H9 (cell line): ENCODE measurements around the gene ZNRF2. TPM values are rescaled to one million over a fixed set of nuclear protein-coding genes. Genes with fewer than 3 reads are reported as not detected.

ENCODE experiments used
- DNase-seq: peaks from one replicate; pipeline ENCODE4 v3.0.0-alpha.2; 2017
- H2AFZ ChIP-seq: one replicate; pipeline ENCODE4 v1.6.1; 2013; ENCODE audit warnings: mild to moderate bottlenecking, low read length, control low read depth, moderate library complexity
- H2AK5ac ChIP-seq: 2 replicates; pipeline ENCODE4 v1.6.1; 2013; ENCODE audit warnings: low read length, control low read depth, mixed read lengths; ENCODE audit not compliant: insufficient read length
- H2BK120ac ChIP-seq: one replicate; pipeline ENCODE4 v1.6.1; 2013; ENCODE audit warnings: low read depth, mild to moderate bottlenecking, low read length, control low read depth, inconsistent platforms; ENCODE audit not compliant: poor library complexity, severe bottlenecking
- H2BK12ac ChIP-seq: 2 replicates; pipeline ENCODE4 v1.6.1; 2013; ENCODE audit warnings: low read length, control low read depth, mixed read lengths, low read depth; ENCODE audit not compliant: insufficient read length
- H2BK15ac ChIP-seq: 2 replicates; pipeline ENCODE4 v1.6.1; 2013; ENCODE audit warnings: low read depth, low read length, control low read depth
- H2BK20ac ChIP-seq: one replicate; pipeline ENCODE4 v1.6.1; 2013; ENCODE audit warnings: low read depth, mild to moderate bottlenecking, low read length, control low read depth, inconsistent platforms; ENCODE audit not compliant: poor library complexity, severe bottlenecking
- H2BK5ac ChIP-seq: 2 replicates; pipeline ENCODE4 v1.6.1; 2013; ENCODE audit warnings: low read length, control low read depth, mixed read lengths; ENCODE audit not compliant: insufficient read length
- H3K14ac ChIP-seq: 2 replicates; pipeline ENCODE4 v1.6.1; 2013; ENCODE audit warnings: low read length, control low read depth; ENCODE audit not compliant: insufficient read depth
- H3K18ac ChIP-seq: 2 replicates; pipeline ENCODE4 v1.6.1; 2013; ENCODE audit warnings: low read depth, mild to moderate bottlenecking, mixed read lengths, low read length, control low read depth; ENCODE audit not compliant: insufficient read length
- H3K23ac ChIP-seq: 2 replicates; pipeline ENCODE4 v1.6.1; 2013; ENCODE audit warnings: low read length, control low read depth, mixed read lengths, low read depth; ENCODE audit not compliant: insufficient read length
- H3K23me2 ChIP-seq: 2 replicates; pipeline ENCODE4 v1.6.1; 2013; ENCODE audit warnings: low read depth, mild to moderate bottlenecking, mixed read lengths, low read length, control low read depth; ENCODE audit not compliant: insufficient read length, poor library complexity, severe bottlenecking
- H3K27ac ChIP-seq: 2 replicates; pipeline ENCODE4 v1.5.1; 2013; ENCODE audit warnings: low read length, control low read depth, mixed read lengths, low read depth; ENCODE audit not compliant: insufficient read length
- H3K27me3 ChIP-seq: 2 replicates; pipeline ENCODE4 v1.6.1; 2013; ENCODE audit warnings: low read length, control low read depth, inconsistent platforms; ENCODE audit not compliant: insufficient read depth
- H3K4ac ChIP-seq: 2 replicates; pipeline ENCODE4 v1.6.1; 2013; ENCODE audit warnings: low read depth, mild to moderate bottlenecking, control low read depth, inconsistent platforms, low read length, moderate library complexity
- H3K4me1 ChIP-seq: 2 replicates; pipeline ENCODE4 v1.6.1; 2013; ENCODE audit warnings: low read length, control low read depth, inconsistent platforms; ENCODE audit not compliant: insufficient read depth
- H3K4me2 ChIP-seq: 2 replicates; pipeline ENCODE4 v1.6.1; 2013; ENCODE audit warnings: low read length, control low read depth, mixed read lengths; ENCODE audit not compliant: insufficient read length, insufficient read depth
- H3K56ac ChIP-seq: 2 replicates; pipeline ENCODE4 v1.6.1; 2013; ENCODE audit warnings: low read depth, mild to moderate bottlenecking, mixed read lengths, low read length, control low read depth; ENCODE audit not compliant: insufficient read length
- H3K79me1 ChIP-seq: 2 replicates; pipeline ENCODE4 v1.6.1; 2013; ENCODE audit warnings: low read depth, mild to moderate bottlenecking, moderate library complexity, low read length, control low read depth, inconsistent platforms; ENCODE audit not compliant: insufficient read depth, poor library complexity, severe bottlenecking
- H3K79me2 ChIP-seq: 2 replicates; pipeline ENCODE4 v1.6.1; 2013; ENCODE audit warnings: low read length, control low read depth, inconsistent platforms; ENCODE audit not compliant: insufficient read depth
- H3K9ac ChIP-seq: 2 replicates; pipeline ENCODE4 v1.6.1; 2013; ENCODE audit warnings: low read length, control low read depth, mixed read lengths; ENCODE audit not compliant: insufficient read length; ENCODE audit errors: extremely low read depth
- H3K9me3 ChIP-seq: one replicate; pipeline ENCODE4 v1.6.1; 2013; ENCODE audit warnings: low read depth, low read length, inconsistent platforms; ENCODE audit not compliant: control insufficient read depth
- H3T11ph ChIP-seq: one replicate; pipeline ENCODE4 v1.6.1; 2013; ENCODE audit warnings: mild to moderate bottlenecking, low read length, control low read depth, inconsistent platforms
- H4K20me1 ChIP-seq: one replicate; pipeline ENCODE4 v1.6.1; 2013; ENCODE audit not compliant: control insufficient read depth, insufficient read length, insufficient read depth
- H4K5ac ChIP-seq: 2 replicates; pipeline ENCODE4 v1.6.1; 2013; ENCODE audit warnings: low read depth, mild to moderate bottlenecking, mixed read lengths, low read length, control low read depth; ENCODE audit not compliant: insufficient read length
- H4K8ac ChIP-seq: replicated peaks from 2 replicates; pipeline ENCODE4 v1.6.1; 2013; ENCODE audit warnings: low read length, control low read depth, mixed read lengths, low read depth; ENCODE audit not compliant: insufficient read length
- H4K91ac ChIP-seq: 2 replicates; pipeline ENCODE4 v1.6.1; 2013; ENCODE audit warnings: low read depth, mild to moderate bottlenecking, moderate library complexity, mixed read lengths, low read length, control low read depth; ENCODE audit not compliant: insufficient read length
- H3K27ac Mint-ChIP-seq, 3 experiments: 2 replicates in 2 of 3; 3 replicates in 1 of 3; pipeline ENCODE4 v1.8.0; 2020 to 2021; ENCODE audit warnings: mixed read lengths in 3 of 3, mild to moderate bottlenecking in 1 of 3, moderate library complexity in 1 of 3
- H3K27me3 Mint-ChIP-seq: 2 replicates; pipeline ENCODE4 v1.8.0; 2021; ENCODE audit warnings: low read depth, mild to moderate bottlenecking, moderate library complexity, mixed read lengths
- H3K36me3 Mint-ChIP-seq, 3 experiments: 2 replicates in 2 of 3; 3 replicates in 1 of 3; pipeline ENCODE4 v1.8.0; 2020 to 2021; ENCODE audit warnings: low read depth in 3 of 3, mixed read lengths in 3 of 3; ENCODE audit not compliant: insufficient read depth in 1 of 3
- H3K4me1 Mint-ChIP-seq, 2 experiments: 2 replicates each; pipeline ENCODE4 v1.8.0; 2020; ENCODE audit warnings: mixed read lengths in 2 of 2
- H3K4me3 Mint-ChIP-seq, 2 experiments: 2 replicates in 1 of 2; 3 replicates in 1 of 2; pipeline ENCODE4 v1.8.0; 2020 to 2021; ENCODE audit warnings: mild to moderate bottlenecking in 2 of 2, mixed read lengths in 2 of 2, moderate library complexity in 1 of 2
- H3K9me3 Mint-ChIP-seq, 2 experiments: 2 replicates in 1 of 2; 3 replicates in 1 of 2; pipeline ENCODE4 v1.8.0; 2020; ENCODE audit warnings: mild to moderate bottlenecking in 2 of 2, mixed read lengths in 2 of 2, moderate library complexity in 1 of 2
- WGBS: extraction: QIAGEN DNeasy Blood & Tissue Kit; methylation state at CpG from one replicate; pipeline ENCODE4 v1.1.7; 2013; ENCODE audit warnings: missing lambda C conversion rate, low lambda C conversion rate, mixed read lengths; ENCODE audit not compliant: insufficient read length; ENCODE audit errors: extremely low coverage; 5-methylcytosine and 5-hydroxymethylcytosine counted together
- total RNA-seq: library from RNA; stranded (reverse); gene quantifications from 2 replicates; pipeline ENCODE4 v1.2.1, GENCODE V29; 2021
- TF ChIP-seq, protein P1 (sequence below): fragments of 200-600 bp; sonication (generic); conservative IDR thresholded peaks from 3 replicates; pipeline ENCODE4 v1.8.0; 2021; ENCODE audit warnings: antibody characterized with exemption, mild to moderate bottlenecking

The ZNRF2 gene
- total RNA-seq, 1 experiment from 2014 or later, result 16.5 TPM

DNA sequence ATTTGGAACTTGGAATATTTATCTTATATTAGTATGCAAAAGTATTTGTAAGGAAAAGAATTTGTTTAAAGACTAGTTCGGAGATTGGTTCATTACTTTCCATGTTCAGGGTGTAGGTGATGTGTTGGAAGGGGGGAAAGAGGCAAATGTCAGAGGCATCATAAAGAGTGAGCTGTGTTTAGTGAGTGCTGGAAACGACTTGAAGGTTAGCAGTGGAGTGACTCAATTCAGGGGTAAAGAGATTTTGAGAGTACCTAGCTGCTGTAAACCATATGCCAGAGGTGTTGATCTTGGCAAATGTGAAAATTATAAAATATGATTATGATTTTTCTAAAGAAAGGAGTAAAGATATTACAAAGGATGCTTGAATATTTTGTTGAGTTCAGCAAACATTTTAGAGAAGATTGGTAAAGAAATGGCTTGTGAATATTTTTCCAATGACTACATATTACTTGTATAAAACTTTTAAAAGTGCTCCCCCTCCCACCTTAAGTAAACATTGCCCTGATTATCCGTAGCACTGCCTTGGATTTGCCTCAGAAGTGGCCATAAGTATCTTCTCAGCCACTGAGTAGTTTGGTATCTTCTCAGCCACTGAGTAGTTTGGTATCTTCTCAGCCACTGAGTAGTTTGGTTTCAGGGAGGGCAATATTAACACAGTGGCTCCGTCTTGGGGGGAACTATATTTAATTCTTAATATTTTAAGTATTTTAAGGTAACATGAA is 51.5 kb downstream of the ZNRF2 start:
- no peaks in the 10 kb centered on the region for H4K20me1 ChIP-seq
- no peak overlapping the region for H3K14ac ChIP-seq
- no peak overlapping the region for H2BK5ac ChIP-seq
- no peak overlapping the region for H2BK20ac ChIP-seq
- H3K27me3 ChIP-seq, result no peaks in the 10 kb centered on the region
- H2BK12ac ChIP-seq, result no peak overlapping the region
- Mint-ChIP-seq H3K27ac (peak overlapping the region in 1 of 3 experiments; percentile 11; a peak in 2 of 7 replicates), H3K36me3 (peaks cover 6 to 24% (median 7%) of the 10 kb centered on the region in 3 experiments; a peak in 6 of 7 replicates), H3K9me3 (peaks cover 2 to 3% of the 10 kb centered on the region in 2 experiments; a peak in 4 of 5 replicates), H3K4me3 (no peak overlapping the region; a peak in 1 of 5 replicates), H3K27me3 (no peaks in the 10 kb centered on the region), H3K4me1 (peaks cover 17 to 39% of the 10 kb centered on the region in 2 experiments)
- no peak overlapping the region for H3K4me2 ChIP-seq
- peaks cover 2% of the 10 kb centered on the region; the same call in 1 of the 2 replicates for H3K79me2 ChIP-seq
- H3K79me1 ChIP-seq, result no peaks in the 10 kb centered on the region
- no peak overlapping the region for H4K5ac ChIP-seq
- no peak overlapping the region for H3T11ph ChIP-seq
- WGBS, result no CpG with 5 or more reads among the region's 4 CpGs
- no peak for DNase-seq
- H4K91ac ChIP-seq, result no peak overlapping the region
- no peak overlapping the region for H3K27ac ChIP-seq
- no peaks in the 10 kb centered on the region for H3K4me1 ChIP-seq
- H4K8ac ChIP-seq, result no peak overlapping the region
- H3K56ac ChIP-seq, result no peak overlapping the region
- H2AFZ ChIP-seq, result no peak overlapping the region
- no peak overlapping the region for H2BK120ac ChIP-seq
- no peaks in the 10 kb centered on the region for H3K23me2 ChIP-seq
- H3K4ac ChIP-seq, result no peak overlapping the region
- no peak overlapping the region for H3K23ac ChIP-seq
- TF ChIP-seq, protein P1, sequence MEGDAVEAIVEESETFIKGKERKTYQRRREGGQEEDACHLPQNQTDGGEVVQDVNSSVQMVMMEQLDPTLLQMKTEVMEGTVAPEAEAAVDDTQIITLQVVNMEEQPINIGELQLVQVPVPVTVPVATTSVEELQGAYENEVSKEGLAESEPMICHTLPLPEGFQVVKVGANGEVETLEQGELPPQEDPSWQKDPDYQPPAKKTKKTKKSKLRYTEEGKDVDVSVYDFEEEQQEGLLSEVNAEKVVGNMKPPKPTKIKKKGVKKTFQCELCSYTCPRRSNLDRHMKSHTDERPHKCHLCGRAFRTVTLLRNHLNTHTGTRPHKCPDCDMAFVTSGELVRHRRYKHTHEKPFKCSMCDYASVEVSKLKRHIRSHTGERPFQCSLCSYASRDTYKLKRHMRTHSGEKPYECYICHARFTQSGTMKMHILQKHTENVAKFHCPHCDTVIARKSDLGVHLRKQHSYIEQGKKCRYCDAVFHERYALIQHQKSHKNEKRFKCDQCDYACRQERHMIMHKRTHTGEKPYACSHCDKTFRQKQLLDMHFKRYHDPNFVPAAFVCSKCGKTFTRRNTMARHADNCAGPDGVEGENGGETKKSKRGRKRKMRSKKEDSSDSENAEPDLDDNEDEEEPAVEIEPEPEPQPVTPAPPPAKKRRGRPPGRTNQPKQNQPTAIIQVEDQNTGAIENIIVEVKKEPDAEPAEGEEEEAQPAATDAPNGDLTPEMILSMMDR, result no peak
- no peak overlapping the region for H2AK5ac ChIP-seq
- H2BK15ac ChIP-seq, result no peak overlapping the region
- no peak overlapping the region for H3K18ac ChIP-seq
- no peak overlapping the region for H3K9ac ChIP-seq
- H3K9me3 ChIP-seq, result no peaks in the 10 kb centered on the region
